MG63 (cell line): Measurements from ENCODE around the gene VPS50. TPM values are rescaled to one million over a fixed set of nuclear protein-coding genes. Genes with fewer than 3 reads are reported as not detected.
"Not testable (repeated sequence)": the region's sequence is repeated elsewhere in the genome, so short reads cannot be mapped to it uniquely, and the experiment has no call there.

Experiments used
- DNase-seq: peaks from one replicate; pipeline ENCODE4 v3.0.0-alpha.2; 2020
- H3K27me3 ChIP-seq: fragments of 250-450 bp; sonication (Bioruptor Pico); 2 replicates; pipeline ENCODE4 v1.5.1; 2020; ENCODE audit warnings: mild to moderate bottlenecking, moderate library complexity
- H3K36me3 ChIP-seq: fragments of 250-450 bp; sonication (Bioruptor Pico); 2 replicates; pipeline ENCODE4 v1.5.1; 2020; ENCODE audit warnings: mild to moderate bottlenecking, moderate library complexity
- H3K4me3 ChIP-seq: fragments of 250-450 bp; sonication (Bioruptor Pico); 2 replicates; pipeline ENCODE4 v1.5.1; 2020; ENCODE audit warnings: mild to moderate bottlenecking, moderate library complexity
- H3K9me3 ChIP-seq: fragments of 250-450 bp; sonication (Bioruptor Pico); 2 replicates; pipeline ENCODE4 v1.5.1; 2020; ENCODE audit warnings: mild to moderate bottlenecking, moderate library complexity
- total RNA-seq: library from RNA; depleted of rRNA; stranded (reverse); fragments of >200 nt; shearing (Covaris generic); gene quantifications from 2 replicates; pipeline ENCODE4 v1.2.3, GENCODE V29; 2014; ENCODE audit warnings: low replicate concordance

Gene VPS50
- total RNA-seq, 1 experiment from 2014 or later, result 23.3 TPM

- no peaks in the 10 kb centered on the region for H3K27me3 ChIP-seq
- no peak overlapping the region for H3K4me3 ChIP-seq
- no peaks in the 10 kb centered on the region for H3K36me3 ChIP-seq
- no peaks in the 10 kb centered on the region for H3K9me3 ChIP-seq
- peak; percentile 16 for DNase-seq
Observed at GRCh38 chr7:93307131-93307660, 75.0 kb downstream of the VPS50 start.

- no peaks in the 10 kb centered on the region for H3K36me3 ChIP-seq
- DNase-seq, result no peak
- H3K9me3 ChIP-seq, result no peaks in the 10 kb centered on the region
- no peaks in the 10 kb centered on the region for H3K27me3 ChIP-seq
- no peak overlapping the region for H3K4me3 ChIP-seq
Observed at GRCh38 chr7:93307943-93308342, 75.8 kb downstream of the VPS50 start.

- no peak overlapping the region for H3K4me3 ChIP-seq
- H3K27me3 ChIP-seq, result no peaks in the 10 kb centered on the region
- no peak for DNase-seq
- no peaks in the 10 kb centered on the region for H3K36me3 ChIP-seq
- no peaks in the 10 kb centered on the region for H3K9me3 ChIP-seq
Observed at GRCh38 chr7:93310346-93310745, 78.2 kb downstream of the VPS50 start.

GRCh38 chr7:93314449-93314848 lies 82.3 kb downstream of the VPS50 start:
- Histone ChIP-seq H3K4me3 (no peak overlapping the region), H3K9me3 (no peaks in the 10 kb centered on the region), H3K36me3 (no peaks in the 10 kb centered on the region), H3K27me3 (no peaks in the 10 kb centered on the region)
- no peak for DNase-seq

GRCh38 chr7:93315896-93316295 lies 83.7 kb downstream of the VPS50 start:
- no peaks in the 10 kb centered on the region for H3K36me3 ChIP-seq
- H3K27me3 ChIP-seq, result no peaks in the 10 kb centered on the region
- DNase-seq, result no peak
- H3K4me3 ChIP-seq, result no peak overlapping the region
- no peaks in the 10 kb centered on the region for H3K9me3 ChIP-seq

- Histone ChIP-seq H3K36me3 (no peaks in the 10 kb centered on the region), H3K4me3 (no peak overlapping the region), H3K27me3 (no peaks in the 10 kb centered on the region), H3K9me3 (no peaks in the 10 kb centered on the region)
- no peak for DNase-seq
Observed at GRCh38 chr7:93316730-93317129, 84.6 kb downstream of the VPS50 start.

GRCh38 chr7:93320887-93321286 lies 88.7 kb downstream of the VPS50 start:
- H3K4me3 ChIP-seq, result no peak overlapping the region
- H3K9me3 ChIP-seq, result no peaks in the 10 kb centered on the region
- H3K36me3 ChIP-seq, result no peaks in the 10 kb centered on the region
- no peaks in the 10 kb centered on the region for H3K27me3 ChIP-seq
- no peak for DNase-seq

GRCh38 chr7:93326291-93326690 lies 94.1 kb downstream of the VPS50 start:
- not testable (repeated sequence) for H3K4me3 ChIP-seq, H3K36me3 ChIP-seq, H3K27me3 ChIP-seq, DNase-seq, H3K9me3 ChIP-seq

GRCh38 chr7:93327006-93327633 lies 95.0 kb downstream of the VPS50 start:
- Histone ChIP-seq H3K27me3 (no peaks in the 10 kb centered on the region), H3K9me3 (no peaks in the 10 kb centered on the region), H3K36me3 (no peaks in the 10 kb centered on the region; the same call in 1 of the 2 replicates), H3K4me3 (no peak overlapping the region)
- peak; percentile 5 for DNase-seq

- Histone ChIP-seq H3K36me3 (no peaks in the 10 kb centered on the region; the same call in 1 of the 2 replicates), H3K9me3 (no peaks in the 10 kb centered on the region), H3K27me3 (no peaks in the 10 kb centered on the region), H3K4me3 (no peak overlapping the region)
- no peak for DNase-seq
Observed at GRCh38 chr7:93331706-93332105, 99.5 kb downstream of the VPS50 start.

- no peaks in the 10 kb centered on the region; the same call in 1 of the 2 replicates for H3K36me3 ChIP-seq
- H3K27me3 ChIP-seq, result no peaks in the 10 kb centered on the region
- DNase-seq, result no peak
- H3K4me3 ChIP-seq, result no peak overlapping the region
- H3K9me3 ChIP-seq, result no peaks in the 10 kb centered on the region
Observed at GRCh38 chr7:93332172-93332571, 100.0 kb downstream of the VPS50 start.

GRCh38 chr7:93337052-93337451 lies 104.9 kb downstream of the VPS50 start:
- H3K27me3 ChIP-seq, result no peaks in the 10 kb centered on the region
- no peak overlapping the region for H3K4me3 ChIP-seq
- no peak for DNase-seq
- no peaks in the 10 kb centered on the region for H3K9me3 ChIP-seq
- peaks cover 7% of the 10 kb centered on the region; the same call in 1 of the 2 replicates for H3K36me3 ChIP-seq

- not testable (repeated sequence) for H3K4me3 ChIP-seq, H3K27me3 ChIP-seq, H3K36me3 ChIP-seq, H3K9me3 ChIP-seq, DNase-seq
Observed at GRCh38 chr7:93342178-93342577, 110.0 kb downstream of the VPS50 start.

GRCh38 chr7:93350338-93350737 lies 118.2 kb downstream of the VPS50 start:
- no peaks in the 10 kb centered on the region for H3K9me3 ChIP-seq
- H3K36me3 ChIP-seq, result no peaks in the 10 kb centered on the region
- DNase-seq, result no peak

GRCh38 chr7:93352881-93353280 lies 120.7 kb downstream of the VPS50 start:
- H3K4me3 ChIP-seq, result no peak overlapping the region
- no peaks in the 10 kb centered on the region for H3K36me3 ChIP-seq
- no peaks in the 10 kb centered on the region for H3K27me3 ChIP-seq
- DNase-seq, result no peak
- no peaks in the 10 kb centered on the region for H3K9me3 ChIP-seq

More at GRCh38 chr7:93350338-93350737, 118.2 kb downstream of the VPS50 start:
- Histone ChIP-seq H3K27me3 (no peaks in the 10 kb centered on the region), H3K4me3 (no peak overlapping the region)

GRCh38 chr7:93354815-93355214 lies 122.6 kb downstream of the VPS50 start:
- no peak overlapping the region for H3K4me3 ChIP-seq
- H3K36me3 ChIP-seq, result no peaks in the 10 kb centered on the region
- no peak for DNase-seq
- H3K27me3 ChIP-seq, result no peaks in the 10 kb centered on the region
- H3K9me3 ChIP-seq, result no peaks in the 10 kb centered on the region

- no peak for DNase-seq
- no peak overlapping the region for H3K4me3 ChIP-seq
Observed at GRCh38 chr7:93359520-93360198, 127.5 kb downstream of the VPS50 start.

GRCh38 chr7:93361853-93362252 lies 129.7 kb downstream of the VPS50 start:
- Histone ChIP-seq H3K27me3 (no peaks in the 10 kb centered on the region), H3K4me3 (no peak overlapping the region), H3K9me3 (no peaks in the 10 kb centered on the region), H3K36me3 (no peaks in the 10 kb centered on the region)
- no peak for DNase-seq

More at GRCh38 chr7:93359520-93360198, 127.5 kb downstream of the VPS50 start:
- no peaks in the 10 kb centered on the region for H3K27me3 ChIP-seq
- no peaks in the 10 kb centered on the region for H3K9me3 ChIP-seq
- no peaks in the 10 kb centered on the region for H3K36me3 ChIP-seq
